Measurements from ENCODE around the gene RNPC3.

The RNPC3 gene

DNA sequence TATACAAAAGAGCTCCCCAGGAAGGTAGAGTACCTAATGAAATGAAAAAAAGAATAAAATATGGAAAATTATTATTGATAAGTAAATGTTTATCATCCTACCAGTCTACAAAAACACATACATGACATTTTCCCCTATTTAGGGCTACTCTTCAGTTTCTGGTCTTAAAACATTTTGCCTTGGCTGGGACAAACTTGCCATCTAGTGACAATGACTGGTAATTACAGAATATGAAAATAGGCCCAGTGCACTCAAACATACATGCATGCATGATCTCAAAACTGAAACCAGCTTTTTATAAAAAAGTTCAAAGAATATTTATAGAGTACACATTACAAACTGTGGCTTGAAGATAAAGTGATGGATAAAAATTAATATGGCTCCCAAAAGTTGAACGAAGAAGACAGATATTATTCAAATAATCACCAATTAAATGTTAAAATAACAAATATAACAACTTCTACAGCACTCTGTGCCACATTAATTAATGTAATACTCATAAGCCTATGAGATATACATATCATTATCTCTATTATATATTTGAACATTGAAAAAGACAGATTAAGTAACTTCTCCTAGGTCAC is 10.5 kb upstream of the RNPC3 start:
- H3K27ac ChIP-seq (ENCODE audit: extremely low read depth, low read depth, low read length) = no peak overlapping the region
- H3K9me3 ChIP-seq (ENCODE audit: control insufficient read depth, insufficient read depth, low read depth, low read length) = no peaks in the 10 kb centered on the region
- no peak for TF ChIP-seq ZNF155 (tag by site-specific recombination; IDR thresholded peaks at IDR 0.05)
- TF ChIP-seq ZNF114 (tag by site-specific recombination; IDR thresholded peaks at IDR 0.05) = no peak
- no peak for TF ChIP-seq FEZF1 (tag by site-specific recombination; IDR thresholded peaks at IDR 0.05)
- no peak for TF ChIP-seq ZBTB48 (tag by site-specific recombination; IDR thresholded peaks at IDR 0.05)
- no peak for TF ChIP-seq ZNF701 (tag by site-specific recombination; IDR thresholded peaks at IDR 0.05)
- TF ChIP-seq ZNF37A (tag by site-specific recombination; IDR thresholded peaks at IDR 0.05) = no peak
- TF ChIP-seq SCRT2 (tag by site-specific recombination; IDR thresholded peaks at IDR 0.05) = no peak
- no peak for TF ChIP-seq ZNF514 (tag by site-specific recombination; IDR thresholded peaks at IDR 0.05)
- TF ChIP-seq ZNF670 (tag by site-specific recombination; IDR thresholded peaks at IDR 0.05; ENCODE audit: low read depth) = no peak
- no peak for TF ChIP-seq ZNF660 (tag by site-specific recombination; IDR thresholded peaks at IDR 0.05)
- no peak for TF ChIP-seq ZNF302 (tag by site-specific recombination; IDR thresholded peaks at IDR 0.05; ENCODE audit: low read depth)
- TF ChIP-seq ZNF777 (tag by site-specific recombination; IDR thresholded peaks at IDR 0.05; ENCODE audit: borderline replicate concordance) = no peak
- TF ChIP-seq HIC1 (tag by site-specific recombination; IDR thresholded peaks at IDR 0.05) = no peak
- TF ChIP-seq ZNF391 (tag by site-specific recombination; IDR thresholded peaks at IDR 0.05; ENCODE audit: borderline replicate concordance, low read depth) = no peak
- TF ChIP-seq, protein P1, sequence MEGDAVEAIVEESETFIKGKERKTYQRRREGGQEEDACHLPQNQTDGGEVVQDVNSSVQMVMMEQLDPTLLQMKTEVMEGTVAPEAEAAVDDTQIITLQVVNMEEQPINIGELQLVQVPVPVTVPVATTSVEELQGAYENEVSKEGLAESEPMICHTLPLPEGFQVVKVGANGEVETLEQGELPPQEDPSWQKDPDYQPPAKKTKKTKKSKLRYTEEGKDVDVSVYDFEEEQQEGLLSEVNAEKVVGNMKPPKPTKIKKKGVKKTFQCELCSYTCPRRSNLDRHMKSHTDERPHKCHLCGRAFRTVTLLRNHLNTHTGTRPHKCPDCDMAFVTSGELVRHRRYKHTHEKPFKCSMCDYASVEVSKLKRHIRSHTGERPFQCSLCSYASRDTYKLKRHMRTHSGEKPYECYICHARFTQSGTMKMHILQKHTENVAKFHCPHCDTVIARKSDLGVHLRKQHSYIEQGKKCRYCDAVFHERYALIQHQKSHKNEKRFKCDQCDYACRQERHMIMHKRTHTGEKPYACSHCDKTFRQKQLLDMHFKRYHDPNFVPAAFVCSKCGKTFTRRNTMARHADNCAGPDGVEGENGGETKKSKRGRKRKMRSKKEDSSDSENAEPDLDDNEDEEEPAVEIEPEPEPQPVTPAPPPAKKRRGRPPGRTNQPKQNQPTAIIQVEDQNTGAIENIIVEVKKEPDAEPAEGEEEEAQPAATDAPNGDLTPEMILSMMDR (tag by site-specific recombination; IDR thresholded peaks at IDR 0.05) = 0 out of 2 replicates have a peak, but pooled peaks have one; percentile 12
- TF ChIP-seq ZNF654 (tag by site-specific recombination; IDR thresholded peaks at IDR 0.05; ENCODE audit: low read depth) = peak; percentile 83
- no peak overlapping the region for H3K4me3 ChIP-seq (ENCODE audit: low read depth, low read length)
- H3K4me1 ChIP-seq (ENCODE audit: control insufficient read depth, insufficient read depth, low read length) = no peaks in the 10 kb centered on the region
- POLR2A ChIA-PET = no interaction called here
- no peaks in the 10 kb centered on the region for H3K36me3 ChIP-seq (ENCODE audit: control insufficient read depth in 2 of 2, insufficient read depth in 1 of 2, low read length in 2 of 2)
- CTCF ChIA-PET = interaction anchor here (0.6 to 2.0 kb wide), 8 partner anchors 9 to 560 kb away, joined by 3 to 16 read pairs (median 5); partner anchors contain the start of gene RNPC3

GRCh38 chr1:103516283-103516682 is 9.2 kb upstream of the RNPC3 start:
- CTCF ChIA-PET = no interaction called here
- POLR2A ChIA-PET = no interaction called here
- no peak overlapping the region for H3K4me3 ChIP-seq (ENCODE audit: low read depth, low read length)
- H3K4me1 ChIP-seq (ENCODE audit: control insufficient read depth, insufficient read depth, low read length) = no peaks in the 10 kb centered on the region
- H3K27ac ChIP-seq (ENCODE audit: extremely low read depth, low read depth, low read length) = no peak overlapping the region
- H3K36me3 ChIP-seq (ENCODE audit: control insufficient read depth in 2 of 2, insufficient read depth in 1 of 2, low read length in 2 of 2) = no peaks in the 10 kb centered on the region
- H3K9me3 ChIP-seq (ENCODE audit: control insufficient read depth, insufficient read depth, low read depth, low read length) = no peaks in the 10 kb centered on the region
- TF ChIP-seq ZNF510 (tag by site-specific recombination; IDR thresholded peaks at IDR 0.05; ENCODE audit: insufficient replicate concordance) = no peak
- TF ChIP-seq ZNF114 (tag by site-specific recombination; IDR thresholded peaks at IDR 0.05) = no peak
- no peak for TF ChIP-seq ZNF169 (tag by site-specific recombination; IDR thresholded peaks at IDR 0.05)
- no peak for TF ChIP-seq ZNF777 (tag by site-specific recombination; IDR thresholded peaks at IDR 0.05; ENCODE audit: borderline replicate concordance)
- no peak for TF ChIP-seq ZNF311 (tag by site-specific recombination; IDR thresholded peaks at IDR 0.05; ENCODE audit: borderline replicate concordance)
- no peak for TF ChIP-seq ZNF221 (tag by site-specific recombination; IDR thresholded peaks at IDR 0.05; ENCODE audit: borderline replicate concordance)
- TF ChIP-seq RBAK (tag by site-specific recombination; IDR thresholded peaks at IDR 0.05) = no peak
- TF ChIP-seq, protein P2, sequence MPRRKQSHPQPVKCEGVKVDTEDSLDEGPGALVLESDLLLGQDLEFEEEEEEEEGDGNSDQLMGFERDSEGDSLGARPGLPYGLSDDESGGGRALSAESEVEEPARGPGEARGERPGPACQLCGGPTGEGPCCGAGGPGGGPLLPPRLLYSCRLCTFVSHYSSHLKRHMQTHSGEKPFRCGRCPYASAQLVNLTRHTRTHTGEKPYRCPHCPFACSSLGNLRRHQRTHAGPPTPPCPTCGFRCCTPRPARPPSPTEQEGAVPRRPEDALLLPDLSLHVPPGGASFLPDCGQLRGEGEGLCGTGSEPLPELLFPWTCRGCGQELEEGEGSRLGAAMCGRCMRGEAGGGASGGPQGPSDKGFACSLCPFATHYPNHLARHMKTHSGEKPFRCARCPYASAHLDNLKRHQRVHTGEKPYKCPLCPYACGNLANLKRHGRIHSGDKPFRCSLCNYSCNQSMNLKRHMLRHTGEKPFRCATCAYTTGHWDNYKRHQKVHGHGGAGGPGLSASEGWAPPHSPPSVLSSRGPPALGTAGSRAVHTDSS (tag by site-specific recombination; IDR thresholded peaks at IDR 0.05) = no peak
- TF ChIP-seq SP3 (tag by site-specific recombination; IDR thresholded peaks at IDR 0.05) = no peak
- no peak for TF ChIP-seq ZFP3 (tag by site-specific recombination; IDR thresholded peaks at IDR 0.05; ENCODE audit: low read depth)
- no peak for TF ChIP-seq ZNF610 (tag by site-specific recombination; IDR thresholded peaks at IDR 0.05; ENCODE audit: borderline replicate concordance)
- TF ChIP-seq ZIC2 (tag by site-specific recombination; IDR thresholded peaks at IDR 0.05) = no peak
- TF ChIP-seq, protein P3, sequence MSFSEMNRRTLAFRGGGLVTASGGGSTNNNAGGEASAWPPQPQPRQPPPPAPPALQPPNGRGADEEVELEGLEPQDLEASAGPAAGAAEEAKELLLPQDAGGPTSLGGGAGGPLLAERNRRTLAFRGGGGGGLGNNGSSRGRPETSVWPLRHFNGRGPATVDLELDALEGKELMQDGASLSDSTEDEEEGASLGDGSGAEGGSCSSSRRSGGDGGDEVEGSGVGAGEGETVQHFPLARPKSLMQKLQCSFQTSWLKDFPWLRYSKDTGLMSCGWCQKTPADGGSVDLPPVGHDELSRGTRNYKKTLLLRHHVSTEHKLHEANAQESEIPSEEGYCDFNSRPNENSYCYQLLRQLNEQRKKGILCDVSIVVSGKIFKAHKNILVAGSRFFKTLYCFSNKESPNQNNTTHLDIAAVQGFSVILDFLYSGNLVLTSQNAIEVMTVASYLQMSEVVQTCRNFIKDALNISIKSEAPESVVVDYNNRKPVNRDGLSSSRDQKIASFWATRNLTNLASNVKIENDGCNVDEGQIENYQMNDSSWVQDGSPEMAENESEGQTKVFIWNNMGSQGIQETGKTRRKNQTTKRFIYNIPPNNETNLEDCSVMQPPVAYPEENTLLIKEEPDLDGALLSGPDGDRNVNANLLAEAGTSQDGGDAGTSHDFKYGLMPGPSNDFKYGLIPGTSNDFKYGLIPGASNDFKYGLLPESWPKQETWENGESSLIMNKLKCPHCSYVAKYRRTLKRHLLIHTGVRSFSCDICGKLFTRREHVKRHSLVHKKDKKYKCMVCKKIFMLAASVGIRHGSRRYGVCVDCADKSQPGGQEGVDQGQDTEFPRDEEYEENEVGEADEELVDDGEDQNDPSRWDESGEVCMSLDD (tag by site-specific recombination; IDR thresholded peaks at IDR 0.05) = no peak
- TF ChIP-seq GLI4 (tag by site-specific recombination; IDR thresholded peaks at IDR 0.05) = no peak
- TF ChIP-seq BCL11A (tag by site-specific recombination; IDR thresholded peaks at IDR 0.05; ENCODE audit: low read depth) = no peak

All from HEK293 (cell line).